Rectal smooth muscle tissue (tissue), 1 donor: ENCODE data around the gene HPCA.

Experiments used
- H3K27ac ChIP-seq: one replicate; pipeline ENCODE4 v1.7.0; 2013; ENCODE audit warnings: low read depth, low read length, inconsistent platforms
- H3K27me3 ChIP-seq: one replicate; pipeline ENCODE4 v1.7.0; 2013; ENCODE audit warnings: low read length; ENCODE audit not compliant: control insufficient read depth, insufficient read depth
- H3K36me3 ChIP-seq: one replicate; pipeline ENCODE4 v1.7.0; 2013; ENCODE audit warnings: low read length; ENCODE audit not compliant: control insufficient read depth, insufficient read depth
- H3K4me1 ChIP-seq: one replicate; pipeline ENCODE4 v1.7.0; 2013; ENCODE audit warnings: low read length; ENCODE audit not compliant: control insufficient read depth, insufficient read depth
- H3K4me3 ChIP-seq: one replicate; pipeline ENCODE4 v1.7.0; 2013; ENCODE audit warnings: low read length
- H3K9ac ChIP-seq: one replicate; pipeline ENCODE4 v1.7.0; 2013; ENCODE audit warnings: low read length

Gene HPCA

GRCh38 chr1:32895325-32896215 is 9.3 kb downstream of the HPCA start:
- H3K4me1 ChIP-seq = peaks cover 2% of the 10 kb centered on the region
- no peaks in the 10 kb centered on the region for H3K36me3 ChIP-seq
- peaks cover 11% of the 10 kb centered on the region for H3K27me3 ChIP-seq
- no peak overlapping the region for H3K4me3 ChIP-seq
- H3K27ac ChIP-seq = no peak overlapping the region
- no peak overlapping the region for H3K9ac ChIP-seq

- Histone ChIP-seq H3K9ac (no peak overlapping the region), H3K27ac (no peak overlapping the region), H3K27me3 (peaks cover 8% of the 10 kb centered on the region), H3K4me1 (peaks cover 2% of the 10 kb centered on the region), H3K4me3 (no peak overlapping the region), H3K36me3 (no peaks in the 10 kb centered on the region)
These were observed 10.2 kb downstream of the HPCA start for GRCh38 chr1:32896451-32896850.

DNA sequence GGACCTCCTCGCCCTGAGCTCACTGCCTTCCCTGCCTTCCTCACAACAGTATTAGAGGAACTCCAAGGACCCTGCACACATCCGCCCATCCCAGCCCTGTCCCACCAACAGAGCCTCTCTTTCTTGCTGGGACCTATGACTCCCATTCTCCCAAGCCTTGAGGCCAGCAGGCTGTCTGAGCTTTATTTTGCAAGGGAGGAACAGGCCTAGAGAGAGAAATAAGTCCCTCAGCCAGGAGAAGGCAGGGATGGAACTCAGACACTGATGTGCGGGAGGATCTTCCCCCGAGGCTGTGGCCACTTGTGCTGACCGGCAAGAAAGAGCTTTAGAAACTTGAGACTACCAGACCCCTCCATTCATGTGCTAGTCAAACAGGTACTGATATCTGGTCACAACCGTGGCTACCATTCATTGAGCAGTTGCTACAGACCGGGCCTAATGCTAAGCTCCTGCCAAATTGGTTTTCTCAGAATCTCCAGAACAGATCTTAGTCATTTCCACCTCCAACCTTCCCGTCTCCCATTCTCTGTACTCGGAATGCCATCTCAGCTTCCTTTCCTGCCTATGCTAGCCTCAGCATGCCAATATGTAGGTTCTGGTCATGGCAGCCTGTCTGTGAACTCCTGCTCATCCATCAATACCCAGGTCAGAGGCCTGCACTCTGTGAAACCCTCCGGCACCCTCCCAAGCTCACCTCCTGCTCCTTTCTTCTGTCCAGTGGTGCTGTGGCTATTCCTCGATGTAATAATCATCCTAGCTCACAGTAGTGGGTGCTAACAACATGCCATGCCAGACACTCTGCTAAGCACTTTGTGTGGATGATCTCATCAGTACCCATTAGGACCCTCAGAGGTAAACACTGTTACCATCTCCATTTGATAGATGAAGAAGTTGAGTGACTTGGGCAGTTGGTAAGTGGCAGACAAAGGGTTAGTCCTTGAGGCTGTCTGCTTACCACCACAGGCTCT is 11.1 kb downstream of the HPCA start:
- Histone ChIP-seq H3K4me1 (peaks cover 2% of the 10 kb centered on the region), H3K4me3 (no peak overlapping the region), H3K36me3 (no peaks in the 10 kb centered on the region), H3K27ac (no peak overlapping the region), H3K27me3 (peaks cover 4% of the 10 kb centered on the region), H3K9ac (no peak overlapping the region)

DNA sequence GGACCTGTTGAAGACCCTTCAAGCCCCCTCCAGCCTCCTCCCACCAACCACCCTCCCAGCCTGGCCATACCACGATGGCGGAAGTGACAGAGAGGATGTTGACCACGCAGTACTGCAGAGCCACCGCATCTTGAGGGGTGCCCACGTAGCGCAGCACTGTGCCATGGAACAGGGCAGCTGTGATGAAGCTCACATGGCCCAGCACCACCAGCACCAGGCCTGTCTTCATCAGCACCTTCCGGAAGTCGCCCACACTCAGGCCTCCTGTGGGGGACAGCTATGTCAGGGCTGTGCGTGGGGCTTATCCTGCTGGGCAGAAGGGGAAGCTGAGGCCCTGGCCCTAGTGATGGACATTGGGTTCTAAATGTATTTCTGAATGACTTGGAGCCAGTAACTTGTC is 11.8 kb downstream of the HPCA start:
- Histone ChIP-seq H3K9ac (no peak overlapping the region), H3K27me3 (no peaks in the 10 kb centered on the region), H3K4me3 (no peak overlapping the region), H3K4me1 (no peaks in the 10 kb centered on the region), H3K36me3 (no peaks in the 10 kb centered on the region), H3K27ac (no peak overlapping the region)

DNA sequence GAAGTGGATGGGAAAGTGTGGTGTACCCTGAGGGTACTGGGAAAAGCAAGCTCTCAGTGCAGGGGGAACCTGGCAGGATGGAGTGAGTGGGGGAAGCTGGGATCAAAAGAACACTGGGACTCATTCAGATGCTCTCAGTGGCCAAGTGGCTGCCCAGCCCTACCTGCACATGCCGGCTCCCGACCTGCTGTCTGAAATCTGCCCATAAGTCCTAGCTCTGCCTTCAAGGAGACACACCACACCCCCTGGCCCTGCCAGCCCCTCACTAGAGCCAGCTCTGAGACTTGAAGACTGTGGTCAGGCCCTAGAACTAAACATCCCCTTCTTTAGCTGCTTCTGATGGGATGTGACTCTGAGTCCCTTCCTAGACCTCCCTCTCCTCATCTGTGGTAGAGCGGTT is 12.7 kb downstream of the HPCA start:
- Histone ChIP-seq H3K9ac (no peak overlapping the region), H3K27me3 (no peaks in the 10 kb centered on the region), H3K36me3 (no peaks in the 10 kb centered on the region), H3K27ac (no peak overlapping the region), H3K4me1 (no peaks in the 10 kb centered on the region), H3K4me3 (no peak overlapping the region)

GRCh38 chr1:32899586-32900296 is 13.4 kb downstream of the HPCA start:
- Histone ChIP-seq H3K36me3 (no peaks in the 10 kb centered on the region), H3K4me1 (no peaks in the 10 kb centered on the region), H3K27ac (no peak overlapping the region), H3K27me3 (no peaks in the 10 kb centered on the region), H3K4me3 (peak overlapping the region; percentile 76), H3K9ac (no peak overlapping the region)

GRCh38 chr1:32900371-32900955 is 14.2 kb downstream of the HPCA start:
- Histone ChIP-seq H3K36me3 (no peaks in the 10 kb centered on the region), H3K4me3 (peak overlapping the region; percentile 76), H3K27ac (no peak overlapping the region), H3K9ac (peak overlapping the region; percentile 79), H3K4me1 (no peaks in the 10 kb centered on the region), H3K27me3 (no peaks in the 10 kb centered on the region)

GRCh38 chr1:32900956-32901822 is 14.9 kb downstream of the HPCA start, which contains the start of gene TMEM54:
TMEM54 (minus strand) TSS chr1:32901389; CDS start chr1:32901238, 151 bp downstream.
- Histone ChIP-seq H3K4me3 (peak within 1 kb of the TSS; percentile 76), H3K27ac (no peak within 1 kb of the TSS), H3K36me3 (no peaks in the 10 kb centered on the region)

GRCh38 chr1:32901823-32902534 is 15.7 kb downstream of the HPCA start:
- Histone ChIP-seq H3K27ac (no peak overlapping the region), H3K27me3 (no peaks in the 10 kb centered on the region), H3K4me3 (peak overlapping the region; percentile 62), H3K4me1 (no peaks in the 10 kb centered on the region), H3K9ac (peak overlapping the region; percentile 35), H3K36me3 (no peaks in the 10 kb centered on the region)

More at GRCh38 chr1:32900956-32901822, 14.9 kb downstream of the HPCA start, which contains the start of gene TMEM54:
- peak within 1 kb of the TSS; percentile 79 for H3K9ac ChIP-seq
- H3K4me1 ChIP-seq = no peaks in the 10 kb centered on the region
- no peaks in the 10 kb centered on the region for H3K27me3 ChIP-seq

DNA sequence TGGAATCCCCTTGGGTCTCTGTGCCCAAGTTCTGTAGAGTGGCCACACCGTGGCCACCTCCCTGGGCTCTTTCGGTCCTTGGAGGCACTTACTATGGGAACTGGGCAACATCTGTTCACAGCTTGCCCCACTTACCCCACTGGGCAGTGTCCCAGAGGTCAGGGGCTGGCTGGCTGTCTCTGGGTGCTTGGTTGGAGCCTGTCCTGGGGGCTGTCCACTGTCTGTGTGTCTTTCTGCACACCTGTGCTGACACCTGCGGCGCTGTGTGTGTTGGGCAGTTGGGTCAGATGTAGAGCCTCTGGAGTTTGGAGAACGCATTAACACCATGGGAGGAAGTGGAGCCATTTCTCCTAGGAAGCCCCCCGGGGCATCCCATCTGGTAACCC is 16.2 kb downstream of the HPCA start:
- Histone ChIP-seq H3K36me3 (no peaks in the 10 kb centered on the region), H3K27ac (no peak overlapping the region), H3K9ac (no peak overlapping the region), H3K4me1 (no peaks in the 10 kb centered on the region), H3K4me3 (no peak overlapping the region), H3K27me3 (no peaks in the 10 kb centered on the region)
